GM21526 (cell line): ENCODE data around the gene EEF2K.

Experiments used
- ATAC-seq: cut with Tn5 transposase; IDR thresholded peaks from one replicate; pipeline ENCODE4 v1.9.1; 2021; ENCODE audit warnings: moderate library complexity; ENCODE audit not compliant: unreplicated experiment, low FRiP score

The EEF2K gene

DNA sequence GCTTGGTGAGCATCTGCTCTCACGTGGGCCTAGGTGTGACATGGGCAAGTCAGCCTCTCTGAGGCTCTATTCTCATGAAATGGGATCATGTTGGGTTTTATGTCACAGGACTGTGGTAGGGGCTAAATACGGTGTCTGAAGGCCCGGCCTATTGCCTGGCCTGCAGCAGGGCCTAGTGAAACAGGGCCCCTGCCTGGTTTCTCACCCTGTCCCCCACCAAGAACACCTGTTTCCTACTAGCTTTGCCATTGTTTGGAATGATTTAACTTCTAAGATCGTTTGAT, 120.2 kb downstream of the EEF2K start:
- ATAC-seq = no peak

DNA sequence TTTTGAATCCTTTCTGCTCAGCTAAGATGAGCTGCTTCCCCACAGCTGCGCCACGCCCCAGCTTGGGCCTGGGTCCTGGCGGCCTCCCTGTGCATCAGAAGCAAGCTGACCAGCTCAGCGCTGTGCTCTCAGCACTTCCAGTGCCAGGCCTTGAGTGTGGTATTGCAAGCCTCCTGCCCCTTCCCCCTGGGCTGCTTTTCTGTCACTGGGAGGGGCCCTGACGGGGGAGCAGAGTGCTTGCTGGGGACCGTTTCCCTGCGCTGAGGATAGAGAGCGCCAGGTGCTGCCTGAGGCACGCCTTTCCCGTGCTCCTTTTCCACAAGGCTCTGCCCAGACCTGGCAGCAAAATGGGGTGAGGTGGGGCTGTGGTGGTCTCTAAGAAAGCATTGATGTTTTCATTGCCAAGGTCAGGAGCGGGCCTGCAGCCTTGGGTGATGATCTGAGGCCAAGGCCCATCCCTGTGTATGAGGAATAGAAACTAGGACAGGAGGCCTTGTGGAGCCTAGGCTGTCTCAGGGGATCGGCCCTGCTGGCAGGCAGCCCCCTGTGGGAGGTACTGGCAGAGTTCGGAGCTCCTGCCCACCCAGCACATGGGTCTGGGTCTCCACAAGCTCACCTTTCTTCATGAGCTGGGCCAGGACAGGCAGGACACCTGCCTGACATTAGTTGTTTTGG, 120.8 kb downstream of the EEF2K start:
- ATAC-seq = no peak

DNA sequence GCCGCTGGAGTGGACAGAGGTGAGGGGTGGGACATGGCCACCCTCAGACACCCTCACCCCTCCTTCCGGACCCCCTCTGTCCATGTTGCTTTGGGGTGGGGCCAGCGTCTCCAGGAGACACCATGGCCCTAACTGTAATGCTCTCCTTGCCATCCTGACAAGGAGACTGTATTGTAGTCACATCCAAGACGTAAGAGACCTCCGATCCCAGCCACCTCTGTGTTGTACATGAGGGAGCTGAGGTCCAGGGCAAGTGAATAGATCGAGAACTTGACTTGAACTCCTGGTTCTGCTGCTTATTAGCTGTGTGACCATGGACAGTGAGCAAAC, 121.3 kb downstream of the EEF2K start:
- ATAC-seq = no peak

DNA sequence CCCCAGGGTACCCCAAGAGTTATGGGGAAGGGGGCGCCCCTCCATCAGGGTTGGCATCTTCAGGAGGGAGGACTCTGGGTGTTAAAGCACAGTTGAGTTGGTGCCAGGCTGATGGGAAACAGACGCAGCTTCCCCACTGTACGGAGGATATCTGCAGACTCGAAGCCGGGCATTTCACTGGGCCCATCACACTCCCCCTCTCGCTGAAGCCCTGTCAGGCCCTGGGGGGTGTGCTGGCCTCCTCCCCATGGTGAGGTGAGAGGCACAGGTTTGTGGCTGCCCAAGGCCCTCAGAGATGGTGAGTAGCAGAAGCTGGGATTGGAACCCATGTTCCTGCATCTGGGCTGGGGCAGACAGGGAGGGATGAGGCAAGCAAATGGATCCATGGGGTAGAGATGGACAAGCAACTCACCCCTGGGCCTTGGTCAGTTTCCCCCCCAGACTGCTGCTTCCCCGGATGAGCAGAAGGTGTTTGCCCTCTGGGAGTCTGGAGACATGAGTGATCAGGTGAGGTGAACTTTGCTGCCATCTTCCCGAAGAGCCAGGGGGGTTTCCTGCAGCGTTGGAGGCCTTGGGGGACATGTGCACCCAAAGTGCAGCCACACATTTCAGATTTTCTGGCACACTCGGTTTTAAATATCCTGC, 122.1 kb downstream of the EEF2K start:
- no peak for ATAC-seq

DNA sequence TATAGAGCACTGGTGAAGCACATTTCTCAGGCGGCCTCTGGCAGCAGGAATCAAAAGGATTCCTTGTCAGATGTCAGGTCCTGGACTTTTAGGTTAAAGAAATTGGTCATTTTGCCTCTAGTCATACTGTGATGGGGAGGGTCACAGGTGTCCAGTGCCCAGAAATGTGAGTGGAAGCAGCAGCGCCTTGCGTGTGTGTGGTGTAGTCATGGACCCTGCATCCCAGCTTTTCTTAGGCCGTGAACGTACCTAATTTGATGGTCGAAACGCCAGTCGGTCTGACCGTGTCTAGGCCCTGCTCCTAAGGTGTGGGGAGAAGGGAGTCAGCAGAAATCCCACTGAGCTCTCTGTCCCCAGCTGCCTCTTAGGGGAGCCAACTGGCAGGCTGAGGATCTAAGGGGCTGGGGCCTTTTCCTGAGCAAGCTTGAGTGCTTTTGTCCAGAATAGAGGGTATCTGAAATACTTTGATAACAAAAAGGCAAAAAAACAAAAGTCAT, 123.2 kb downstream of the EEF2K start:
- ATAC-seq = no peak

DNA sequence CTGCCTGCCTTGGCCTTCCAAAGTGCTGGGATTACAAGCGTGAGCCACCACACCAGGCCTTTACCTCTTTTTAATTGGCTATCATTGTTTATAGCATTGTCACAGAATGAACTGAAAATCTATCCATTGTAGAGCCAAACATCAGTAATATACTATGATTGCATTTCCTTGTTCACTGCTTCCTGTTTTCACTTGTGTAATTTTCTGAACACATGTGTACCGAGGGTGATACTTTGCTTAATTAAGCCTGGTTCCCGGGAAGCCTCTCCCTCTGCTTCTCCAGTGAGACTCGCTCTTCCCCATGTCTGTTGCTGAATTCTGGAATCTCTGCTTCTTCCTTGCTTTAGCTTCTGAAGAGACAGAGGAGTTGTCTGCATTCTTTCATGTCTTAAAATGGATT, 124.2 kb downstream of the EEF2K start:
- ATAC-seq = no peak

DNA sequence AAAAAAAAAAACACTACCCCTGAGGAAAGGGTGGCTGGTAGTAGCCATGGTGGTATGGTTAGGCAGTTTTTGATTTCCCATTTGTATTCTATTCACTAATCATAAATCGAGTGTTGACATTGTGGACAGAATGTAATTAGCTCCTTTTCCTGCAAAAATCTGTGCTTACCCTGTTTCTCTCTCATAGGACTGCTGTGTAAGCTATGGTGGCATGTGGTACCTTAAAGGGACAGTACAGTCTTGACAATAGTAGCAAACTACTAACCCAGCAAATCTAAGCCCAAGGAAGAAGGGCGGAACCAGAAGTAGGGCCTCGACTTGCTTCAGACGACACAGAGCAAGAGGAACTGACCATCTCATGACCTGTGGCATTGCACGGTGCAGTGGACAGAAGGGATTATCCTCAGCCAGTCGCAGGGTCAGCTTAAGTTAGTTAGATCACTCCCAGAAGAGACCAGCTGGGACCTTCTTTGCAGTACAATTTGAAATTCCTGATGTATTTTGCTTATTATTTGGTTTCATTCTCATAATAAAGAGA, 127.4 kb downstream of the EEF2K start:
- ATAC-seq = no peak

DNA sequence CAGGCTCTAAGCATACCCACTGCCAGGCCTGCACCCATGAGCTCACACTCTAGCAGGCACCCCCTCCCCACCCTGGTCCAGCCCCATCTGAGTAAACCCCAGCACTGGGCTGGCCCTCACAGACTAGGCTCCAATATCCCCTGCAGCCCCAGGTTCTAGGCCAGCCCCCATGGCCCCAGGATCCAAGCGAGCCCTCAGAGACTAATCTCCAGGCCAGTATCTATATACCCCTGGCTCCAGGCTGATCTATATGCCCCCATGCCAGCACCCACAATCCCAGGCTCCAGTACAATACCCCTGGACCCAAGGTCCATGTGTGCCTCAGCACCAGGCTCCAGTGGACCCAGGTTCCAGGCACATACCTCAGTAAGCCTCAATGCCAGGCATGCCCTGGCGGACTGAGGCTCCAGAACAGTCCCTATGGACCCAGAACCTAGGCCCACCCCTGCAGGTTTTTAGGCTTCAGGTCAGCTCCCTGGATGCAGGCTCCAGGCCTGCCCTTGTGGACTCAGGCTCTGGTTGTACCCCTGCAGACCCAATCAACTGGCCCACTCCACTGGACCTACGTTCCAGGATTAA, 129.7 kb downstream of the EEF2K start:
- ATAC-seq = no peak

DNA sequence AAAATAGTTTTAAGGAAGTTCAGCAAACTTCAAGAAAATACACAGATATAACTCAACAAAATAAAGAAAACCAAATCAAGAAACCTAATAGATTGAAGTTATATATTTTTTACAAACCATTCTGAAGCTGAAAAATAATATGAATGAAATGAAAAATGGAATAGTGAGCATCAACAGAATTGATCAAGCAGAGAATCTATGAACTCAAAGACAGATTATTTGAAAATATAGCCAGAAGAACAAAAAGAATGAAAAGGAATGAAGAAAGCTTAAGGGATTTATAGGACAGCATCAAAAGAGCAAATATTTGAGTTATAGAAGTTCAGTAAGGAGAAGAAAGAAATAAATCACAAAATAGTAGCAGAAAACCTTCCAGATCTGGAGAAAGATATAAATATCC, 130.5 kb downstream of the EEF2K start:
- no peak for ATAC-seq

DNA sequence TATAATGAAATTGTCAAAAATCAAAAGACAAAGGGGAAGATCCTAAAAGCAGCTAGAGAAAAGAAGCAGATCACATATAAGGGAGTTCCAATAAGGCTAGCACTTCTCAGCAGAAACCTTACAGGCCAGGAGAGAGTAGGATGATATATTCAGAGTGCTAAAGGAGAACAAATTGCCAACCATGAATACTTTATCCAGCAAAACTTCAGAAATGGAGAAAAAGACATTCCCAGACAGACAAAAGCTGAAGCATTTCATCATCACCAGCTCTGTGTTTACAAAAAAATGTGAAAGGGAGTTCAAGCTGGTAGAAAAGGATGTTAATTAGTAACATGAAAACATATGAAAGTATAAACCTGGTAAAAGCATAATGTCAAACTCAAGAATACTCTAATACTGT, 131.0 kb downstream of the EEF2K start:
- no peak for ATAC-seq

DNA sequence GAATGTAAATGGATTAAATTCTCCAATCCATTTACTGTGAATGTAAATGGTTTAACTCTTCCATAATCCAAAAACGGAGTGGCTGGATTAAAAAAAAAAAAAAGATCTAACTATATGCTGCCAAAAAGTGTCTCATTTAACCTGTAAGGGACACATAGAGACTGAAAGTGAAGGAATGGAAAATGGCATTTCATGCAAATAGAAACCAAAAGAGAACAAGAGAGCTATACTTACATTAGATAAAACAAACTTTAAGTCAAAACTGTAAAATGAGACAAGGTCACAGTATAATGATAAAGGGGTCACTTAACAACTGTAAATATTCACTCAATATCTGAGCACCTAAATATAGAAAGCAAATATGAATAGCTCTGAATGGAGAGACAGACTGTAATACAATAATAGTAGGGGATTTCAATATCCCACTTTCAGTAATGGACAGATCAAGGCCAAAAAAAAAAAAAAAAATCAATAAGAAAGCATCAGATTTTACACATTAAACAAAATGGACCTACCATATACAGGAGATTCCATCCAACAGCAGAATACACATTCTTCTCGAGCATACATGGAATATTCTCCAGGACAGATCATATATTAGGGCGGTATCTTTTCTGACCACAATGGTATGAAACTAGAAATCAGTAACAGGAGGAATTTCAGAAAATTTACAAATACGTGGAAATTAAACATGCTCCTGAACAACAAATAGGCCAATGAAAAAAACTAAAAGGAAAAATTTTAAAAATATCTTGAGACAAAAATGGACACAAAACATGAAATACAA, 132.0 kb downstream of the EEF2K start:
- ATAC-seq = no peak
